B cell (primary cell): Measurements from ENCODE around the gene KLHL33.

ENCODE experiments used
- EZH2 ChIP-seq: IDR thresholded peaks from 2 replicates; pipeline ENCODE4 v1.6.1; 2012; ENCODE audit warnings: borderline replicate concordance, low read depth, mild to moderate bottlenecking, moderate library complexity, low read length; ENCODE audit not compliant: insufficient read depth, poor library complexity, severe bottlenecking
- TF ChIP-seq, protein P1 (sequence below): fragments of 200-600 bp; IDR thresholded peaks from one replicate; pipeline ENCODE4 v1.8.0; 2022; ENCODE audit warnings: antibody characterized with exemption, mild to moderate bottlenecking

DNA sequence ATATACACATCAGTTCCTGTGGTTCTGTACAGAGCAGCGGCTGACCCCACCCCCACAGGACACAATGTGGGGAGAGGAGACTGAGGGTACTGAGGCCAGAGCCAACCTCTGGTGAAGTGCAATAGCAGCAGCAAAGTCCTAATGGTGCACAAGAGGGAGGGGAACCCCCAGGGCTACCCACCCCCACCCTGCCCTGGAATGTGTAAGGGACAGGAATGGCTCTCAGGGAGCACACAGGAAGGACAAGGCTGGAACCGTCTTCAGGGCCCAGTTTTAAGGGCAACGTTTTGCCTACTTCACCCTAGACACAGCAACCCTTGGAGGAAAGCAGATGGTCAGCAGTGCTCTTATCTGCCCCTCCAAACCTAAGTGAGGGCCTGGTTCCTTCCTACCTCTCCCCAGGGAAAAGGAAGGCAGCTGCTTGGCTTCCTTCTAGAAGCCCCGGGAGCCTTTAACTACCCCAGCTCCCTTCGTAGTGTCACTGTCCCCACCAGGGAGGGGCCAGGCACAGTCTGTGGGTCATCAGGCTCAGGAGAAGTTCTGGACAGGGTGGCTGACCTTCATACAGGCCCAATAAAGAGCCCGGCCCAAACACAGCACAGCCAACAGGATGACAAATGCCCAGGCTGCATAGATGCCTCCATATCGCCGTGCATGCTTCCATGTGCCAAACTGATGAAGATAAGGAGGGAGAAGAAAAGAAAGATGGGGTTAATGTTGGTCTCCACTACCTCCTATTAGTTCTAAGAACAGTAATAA, 22.2 kb upstream of the KLHL33 start:
- TF ChIP-seq, protein P1, sequence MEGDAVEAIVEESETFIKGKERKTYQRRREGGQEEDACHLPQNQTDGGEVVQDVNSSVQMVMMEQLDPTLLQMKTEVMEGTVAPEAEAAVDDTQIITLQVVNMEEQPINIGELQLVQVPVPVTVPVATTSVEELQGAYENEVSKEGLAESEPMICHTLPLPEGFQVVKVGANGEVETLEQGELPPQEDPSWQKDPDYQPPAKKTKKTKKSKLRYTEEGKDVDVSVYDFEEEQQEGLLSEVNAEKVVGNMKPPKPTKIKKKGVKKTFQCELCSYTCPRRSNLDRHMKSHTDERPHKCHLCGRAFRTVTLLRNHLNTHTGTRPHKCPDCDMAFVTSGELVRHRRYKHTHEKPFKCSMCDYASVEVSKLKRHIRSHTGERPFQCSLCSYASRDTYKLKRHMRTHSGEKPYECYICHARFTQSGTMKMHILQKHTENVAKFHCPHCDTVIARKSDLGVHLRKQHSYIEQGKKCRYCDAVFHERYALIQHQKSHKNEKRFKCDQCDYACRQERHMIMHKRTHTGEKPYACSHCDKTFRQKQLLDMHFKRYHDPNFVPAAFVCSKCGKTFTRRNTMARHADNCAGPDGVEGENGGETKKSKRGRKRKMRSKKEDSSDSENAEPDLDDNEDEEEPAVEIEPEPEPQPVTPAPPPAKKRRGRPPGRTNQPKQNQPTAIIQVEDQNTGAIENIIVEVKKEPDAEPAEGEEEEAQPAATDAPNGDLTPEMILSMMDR: no peak
- TF ChIP-seq EZH2: no peak
